Measurements from ENCODE around the gene EPHA6. TPM values are rescaled to one million over a fixed set of nuclear protein-coding genes. Genes with fewer than 3 reads are reported as not detected.
"Not testable (repeated sequence)": the region's sequence is repeated elsewhere in the genome, so short reads cannot be mapped to it uniquely, and the experiment has no call there.

Gene EPHA6
- total RNA-seq, 1 donor, result not detected

- no peak for TF ChIP-seq CTCF (IDR thresholded peaks at IDR 0.05; ENCODE audit: insufficient read depth, low read length)
- no peak overlapping the region for H3K4me3 ChIP-seq (ENCODE audit: low read depth, low read length)
- no peak for DNase-seq (ENCODE audit: low read depth)
Observed at GRCh38 chr3:97438131-97438530, 623.7 kb downstream of the EPHA6 start.

GRCh38 chr3:97439373-97439772 is 625.0 kb downstream of the EPHA6 start:
- no peak for DNase-seq (ENCODE audit: low read depth)
- no peak for TF ChIP-seq CTCF (IDR thresholded peaks at IDR 0.05; ENCODE audit: insufficient read depth, low read length)
- no peak overlapping the region for H3K4me3 ChIP-seq (ENCODE audit: low read depth, low read length)

GRCh38 chr3:97464035-97464434 is 649.6 kb downstream of the EPHA6 start:
- no peak for DNase-seq (ENCODE audit: low read depth)
- no peak for TF ChIP-seq CTCF (IDR thresholded peaks at IDR 0.05; ENCODE audit: insufficient read depth, low read length)

GRCh38 chr3:97470481-97470880 is 656.1 kb downstream of the EPHA6 start:
- H3K4me3 ChIP-seq (ENCODE audit: low read depth, low read length), result no peak overlapping the region
- TF ChIP-seq CTCF (IDR thresholded peaks at IDR 0.05; ENCODE audit: insufficient read depth, low read length), result no peak
- DNase-seq (ENCODE audit: low read depth), result no peak

More at GRCh38 chr3:97464035-97464434, 649.6 kb downstream of the EPHA6 start:
- no peak overlapping the region for H3K4me3 ChIP-seq (ENCODE audit: low read depth, low read length)

DNA sequence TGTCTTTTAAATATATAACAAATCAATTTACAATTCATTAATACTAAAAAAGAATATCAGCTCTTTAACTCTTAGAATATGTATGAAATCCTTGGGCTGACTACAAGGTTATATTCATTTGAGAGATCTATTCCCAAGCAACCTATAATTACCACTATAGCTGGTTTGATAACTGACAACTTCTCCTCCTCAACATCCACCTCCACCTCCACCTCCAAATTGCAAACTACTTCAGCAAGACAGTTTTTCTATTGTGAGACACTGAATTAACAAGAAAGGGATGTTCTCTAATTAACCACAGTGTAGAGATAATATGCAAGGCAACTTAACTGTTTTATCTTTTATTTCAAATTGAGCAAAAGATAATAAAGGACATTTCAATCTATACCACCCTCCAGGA is 665.3 kb downstream of the EPHA6 start:
- no peak for TF ChIP-seq CTCF (IDR thresholded peaks at IDR 0.05; ENCODE audit: insufficient read depth, low read length)
- H3K4me3 ChIP-seq (ENCODE audit: low read depth, low read length), result no peak overlapping the region
- no peak for DNase-seq (ENCODE audit: low read depth)

DNA sequence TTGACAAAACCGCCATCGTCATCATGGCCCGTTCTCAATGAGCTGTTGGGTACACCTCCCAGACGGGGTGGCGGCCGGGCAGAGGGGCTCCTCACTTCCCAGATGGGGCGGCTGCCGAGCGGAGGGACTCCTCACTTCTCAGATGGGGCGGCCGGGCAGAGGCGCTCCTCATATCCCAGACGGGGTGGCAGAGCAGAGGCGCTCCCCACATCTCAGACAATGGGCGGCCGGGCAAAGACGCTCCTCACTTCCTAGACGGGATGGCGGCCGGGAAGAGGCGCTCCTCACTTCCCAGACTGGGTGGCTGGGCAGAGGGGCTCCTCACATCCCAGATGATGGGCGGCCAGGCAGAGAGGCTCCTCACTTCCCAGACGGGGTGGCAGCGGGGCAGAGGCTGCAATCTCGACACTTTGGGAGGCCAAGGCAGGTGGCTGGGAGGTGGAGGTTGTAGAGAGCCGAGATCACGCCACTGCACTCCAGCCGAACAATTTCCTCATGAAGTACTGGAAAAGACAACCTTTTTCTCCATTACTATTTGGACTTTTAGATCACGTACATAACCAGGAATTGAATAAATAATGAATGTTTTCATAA is 666.4 kb downstream of the EPHA6 start:
- H3K4me3 ChIP-seq (ENCODE audit: low read depth, low read length); DNase-seq (ENCODE audit: low read depth): not testable (repeated sequence)

DNA sequence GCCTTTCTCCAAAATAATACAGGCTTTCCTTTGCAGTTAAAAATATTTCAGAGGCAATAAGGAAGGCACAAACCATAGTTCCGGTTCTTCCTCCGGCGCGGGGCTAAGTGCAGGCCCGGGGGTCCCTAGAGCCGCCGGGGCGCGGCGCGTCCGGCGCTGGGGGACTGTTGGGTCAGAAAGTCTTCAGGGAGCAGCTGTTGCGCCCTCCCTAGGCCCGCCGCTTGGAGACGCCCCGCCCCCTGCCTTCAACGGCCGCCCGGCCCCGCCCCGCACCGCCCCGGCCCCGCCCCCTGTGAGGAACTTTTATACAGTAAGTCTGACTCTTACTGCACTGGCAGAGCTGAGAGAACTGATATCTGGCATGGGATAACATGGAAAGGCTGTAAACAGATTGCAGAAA is 667.0 kb downstream of the EPHA6 start:
- DNase-seq (ENCODE audit: low read depth), result no peak
- TF ChIP-seq CTCF (IDR thresholded peaks at IDR 0.05; ENCODE audit: insufficient read depth, low read length), result no peak
- no peak overlapping the region for H3K4me3 ChIP-seq (ENCODE audit: low read depth, low read length)
